ENCODE results near the gene POLQ. TPM values are rescaled to one million over a fixed set of nuclear protein-coding genes. Genes with fewer than 3 reads are reported as not detected.
"Not testable (repeated sequence)": the region's sequence is repeated elsewhere in the genome, so short reads cannot be mapped to it uniquely, and the experiment has no call there.

The POLQ gene
- under 1 TPM in 3 of 4 donors, not detected in 1; 0.10 to 0.40 (median 0.17) TPM for total RNA-seq

GRCh38 chr3:121545574-121546455, at the start of gene POLQ:
TSS of gene POLQ (minus strand) at chr3:121545988. CDS start at chr3:121545877, 111 bp downstream.
- WGBS, 2 donors: 0 to 1% methylated on average over 10 to 19 of the region's 42 CpGs
- H3K36me3 ChIP-seq: no peaks in the 10 kb centered on the region
- H3K27ac ChIP-seq: peak within 1 kb of the TSS in 2 of 3 donors; percentile 18 to 48
- intact Hi-C loops (cut with DNase I): no loop called here
- TF ChIP-seq POLR2A (IDR thresholded peaks at IDR 0.05) (no peak), CTCF (IDR thresholded peaks at IDR 0.05) (no peak)
- H3K4me1 ChIP-seq: peaks cover 5 to 6% of the 10 kb centered on the region in 2 donors
- peak within 1 kb of the TSS; percentile 14 to 48 (median 39) for H3K4me3 ChIP-seq (replicated peaks in 1 of 3)
- peak; percentile 85 to 89 for DNase-seq
- H3K27me3 ChIP-seq: no peaks in the 10 kb centered on the region
- no peaks in the 10 kb centered on the region for H3K9me3 ChIP-seq

- WGBS, 2 donors: 74 to 86% methylated on average over 2 of the region's 2 CpGs
- TF ChIP-seq POLR2A (IDR thresholded peaks at IDR 0.05) (no peak), CTCF (IDR thresholded peaks at IDR 0.05) (no peak)
- H3K4me3 ChIP-seq (replicated peaks in 1 of 3): no peak overlapping the region
These were observed 49.1 kb upstream of the POLQ start for GRCh38 chr3:121594850-121595249.

GRCh38 chr3:121593806-121594205, 48.0 kb upstream of the POLQ start:
- 94 to 96% methylated on average over 4 of the region's 4 CpGs for WGBS, 2 donors
- H3K27me3 ChIP-seq; H3K4me1 ChIP-seq; H3K4me3 ChIP-seq (replicated peaks in 1 of 3); DNase-seq; H3K27ac ChIP-seq; H3K36me3 ChIP-seq; intact Hi-C loops (cut with DNase I); H3K9me3 ChIP-seq: not testable (repeated sequence)

More at GRCh38 chr3:121594850-121595249, 49.1 kb upstream of the POLQ start:
- H3K27me3 ChIP-seq: no peaks in the 10 kb centered on the region
- no peak for DNase-seq
- intact Hi-C loops (cut with DNase I): no loop called here
- no peaks in the 10 kb centered on the region for H3K9me3 ChIP-seq
- no peak overlapping the region for H3K27ac ChIP-seq
- no peaks in the 10 kb centered on the region for H3K36me3 ChIP-seq
- no peaks in the 10 kb centered on the region for H3K4me1 ChIP-seq

GRCh38 chr3:121592856-121593702, 47.3 kb upstream of the POLQ start, which contains the start of gene FBXO40:
TSS of gene FBXO40 (plus strand) at chr3:121593379. CDS start at chr3:121620576, 27,197 bp downstream.
- no peaks in the 10 kb centered on the region for H3K36me3 ChIP-seq
- H3K4me3 ChIP-seq (replicated peaks in 1 of 3): no peak within 1 kb of the TSS
- H3K4me1 ChIP-seq: no peaks in the 10 kb centered on the region
- H3K27ac ChIP-seq: no peak within 1 kb of the TSS
- intact Hi-C loops (cut with DNase I): no loop called here
- TF ChIP-seq POLR2A (IDR thresholded peaks at IDR 0.05) (no peak), CTCF (IDR thresholded peaks at IDR 0.05) (no peak)
- H3K9me3 ChIP-seq: no peaks in the 10 kb centered on the region
- WGBS, 2 donors: 46 to 50% methylated on average over 11 of the region's 11 CpGs
- no peaks in the 10 kb centered on the region for H3K27me3 ChIP-seq
- DNase-seq: peak in 1 of 2 donors; percentile 2

- intact Hi-C loops (cut with DNase I): no loop called here
- TF ChIP-seq CTCF (IDR thresholded peaks at IDR 0.05): no peak
- TF ChIP-seq POLR2A (IDR thresholded peaks at IDR 0.05): no peak
These were observed 38.6 kb upstream of the POLQ start for GRCh38 chr3:121584418-121584817.

More at GRCh38 chr3:121584418-121584817, 38.6 kb upstream of the POLQ start:
- H3K36me3 ChIP-seq: no peaks in the 10 kb centered on the region
- WGBS, 2 donors: 74 to 84% methylated on average over 1 of the region's 1 CpG
- H3K4me3 ChIP-seq (replicated peaks in 1 of 3): no peak overlapping the region
- no peak overlapping the region for H3K27ac ChIP-seq
- DNase-seq: no peak
- no peaks in the 10 kb centered on the region for H3K27me3 ChIP-seq
- no peaks in the 10 kb centered on the region for H3K9me3 ChIP-seq
- H3K4me1 ChIP-seq: no peaks in the 10 kb centered on the region
